Thyroid gland (tissue), 4 donors: Measurements from ENCODE around the gene ABCA2. TPM values are rescaled to one million over a fixed set of nuclear protein-coding genes. Genes with fewer than 3 reads are reported as not detected.

Source experiments
- DNase-seq, 2 donors: peaks; one replicate each; pipeline ENCODE4 v3.0.0-alpha.2; 2019
- H3K27ac ChIP-seq, 3 donors: fragments of 200-600 bp; sonication (generic); 1 replicate in 2 of 3; 2 replicates in 1 of 3; pipeline ENCODE4 v1.5.1; 2016 to 2019; ENCODE audit warnings: mild to moderate bottlenecking in 1 of 3, moderate library complexity in 1 of 3
- H3K27me3 ChIP-seq: fragments of 200-600 bp; sonication (generic); one replicate; pipeline ENCODE4 v1.5.1; 2019
- H3K36me3 ChIP-seq, 2 donors: fragments of 200-600 bp; sonication (generic); one replicate each; pipeline ENCODE4 v1.5.1; 2016 to 2019
- H3K4me1 ChIP-seq, 2 donors: fragments of 200-600 bp; sonication (generic); one replicate each; pipeline ENCODE4 v1.5.1; 2017 to 2019
- H3K4me3 ChIP-seq, 3 donors: fragments of 200-600 bp; sonication (generic); replicated peaks in 1 of 3; 1 replicate in 2 of 3; 2 replicates in 1 of 3; pipeline ENCODE4 v1.5.1; 2016; ENCODE audit warnings: mild to moderate bottlenecking in 1 of 3
- H3K9me3 ChIP-seq: fragments of 200-600 bp; sonication (generic); one replicate; pipeline ENCODE4 v1.5.1; 2017
- CTCF ChIP-seq, 6 experiments: fragments of 200-600 bp in 3 of 6; fragments of 450-650 bp in 3 of 6; sonication (generic) in 3 of 6; IDR thresholded peaks; one replicate each; pipeline ENCODE4 v1.5.1; 2016 to 2019; ENCODE audit warnings: antibody characterized with exemption in 6 of 6, mild to moderate bottlenecking in 2 of 6, inconsistent platforms in 1 of 6, moderate library complexity in 1 of 6
- POLR2A ChIP-seq, 2 donors: fragments of 450-650 bp; IDR thresholded peaks; one replicate each; pipeline ENCODE4 v1.6.1; 2017; ENCODE audit warnings: antibody characterized with exemption in 2 of 2, mild to moderate bottlenecking in 2 of 2, moderate library complexity in 1 of 2
- WGBS, 2 donors: methylation state at CpG; one replicate each; pipeline ENCODE4 v1.1.5; 2017; 5-methylcytosine and 5-hydroxymethylcytosine counted together
- intact Hi-C: fragments of 100-400 bp; cut with DNase I; formaldehyde crosslinking; loops from one replicate; pipeline ENCODE4 v1.15.1; 2023
- total RNA-seq, 4 donors: library from RNA; depleted of rRNA; stranded (reverse); fragments of >200 nt; gene quantifications; one replicate each; pipeline ENCODE4 v1.2.3, GENCODE V29; 2016

Gene ABCA2
- total RNA-seq, 4 donors from 2014 or later, result 36.8 to 59.7 (median 50.2) TPM

- peak; percentile 56 to 85 (median 78) for TF ChIP-seq CTCF (IDR thresholded peaks at IDR 0.05)
- no peak for TF ChIP-seq POLR2A (IDR thresholded peaks at IDR 0.05)
- DNase-seq, result peak; percentile 74 to 79
- Histone ChIP-seq H3K9me3 (no peaks in the 10 kb centered on the region), H3K36me3 (no peaks in the 10 kb centered on the region), H3K4me1 (peaks cover 29 to 43% of the 10 kb centered on the region in 2 donors), H3K27me3 (no peaks in the 10 kb centered on the region), H3K27ac (peak overlapping the region in 1 of 3 donors; percentile 64), H3K4me3 (peak overlapping the region in 2 of 3 donors; percentile 22 to 49)
- 27 to 34% methylated on average over 19 of the region's 19 CpGs for WGBS, 2 donors
- intact Hi-C loops, result no loop called here
Measured at GRCh38 chr9:137029058-137029936, 1.3 kb upstream of the ABCA2 start.

- peaks cover 29 to 42% of the 10 kb centered on the region in 2 donors for H3K4me1 ChIP-seq
Measured at GRCh38 chr9:137028263-137029057, 423 bp upstream of the ABCA2 start.

GRCh38 chr9:137026828-137027227 is 1.2 kb downstream of the ABCA2 start:
- Histone ChIP-seq H3K36me3 (no peaks in the 10 kb centered on the region), H3K4me3 (peak overlapping the region in 1 of 3 donors; percentile 49), H3K9me3 (no peaks in the 10 kb centered on the region), H3K4me1 (peaks cover 29 to 42% of the 10 kb centered on the region in 2 donors), H3K27ac (peak overlapping the region; percentile 46 to 63 (median 53)), H3K27me3 (no peaks in the 10 kb centered on the region)
- WGBS, 2 donors, result 12% methylated on average over 3 of the region's 4 CpGs; no CpG with 5 or more reads in 1 of the 2 donors
- TF ChIP-seq CTCF (IDR thresholded peaks at IDR 0.05) (no peak), POLR2A (IDR thresholded peaks at IDR 0.05) (no peak)
- intact Hi-C loops, result no loop called here
- DNase-seq, result peak; percentile 78 to 81

More at GRCh38 chr9:137028263-137029057, 423 bp upstream of the ABCA2 start:
- intact Hi-C loops, result no loop called here
- peak; percentile 73 to 77 for DNase-seq
- no peaks in the 10 kb centered on the region for H3K27me3 ChIP-seq
- H3K27ac ChIP-seq, result peak overlapping the region in 2 of 3 donors; percentile 0 to 64
- no peaks in the 10 kb centered on the region for H3K9me3 ChIP-seq
- peak overlapping the region; percentile 22 to 49 (median 49) for H3K4me3 ChIP-seq
- TF ChIP-seq CTCF (IDR thresholded peaks at IDR 0.05), result peak in 3 of 6 experiments; percentile 28 to 44 (median 29)
- no peak for TF ChIP-seq POLR2A (IDR thresholded peaks at IDR 0.05)
- 0% methylated on average over 33 of the region's 98 CpGs; no CpG with 5 or more reads in 1 of the 2 donors for WGBS, 2 donors
- no peaks in the 10 kb centered on the region for H3K36me3 ChIP-seq

- Histone ChIP-seq H3K4me3 (no peak overlapping the region), H3K9me3 (no peaks in the 10 kb centered on the region), H3K27ac (peak overlapping the region in 1 of 3 donors; percentile 32), H3K4me1 (peaks cover 29 to 42% of the 10 kb centered on the region in 2 donors), H3K27me3 (no peaks in the 10 kb centered on the region), H3K36me3 (no peaks in the 10 kb centered on the region)
- DNase-seq, result no peak
- TF ChIP-seq CTCF (IDR thresholded peaks at IDR 0.05) (no peak), POLR2A (IDR thresholded peaks at IDR 0.05) (no peak)
- intact Hi-C loops, result no loop called here
- 83 to 93% methylated on average over 2 of the region's 2 CpGs for WGBS, 2 donors
Measured at GRCh38 chr9:137026384-137026783, 1.7 kb downstream of the ABCA2 start.
